Ramos (cell line): ENCODE results near the gene CRTC1.

Source experiments
- in situ Hi-C: fragments of 300-500 bp; cut with MboI; formaldehyde crosslinking; loops from one replicate; pipeline ENCODE4 v1.14.3; 2022; ENCODE audit warnings: low sequenced_read_pairs; ENCODE audit not compliant: unreplicated experiment

The CRTC1 gene

DNA sequence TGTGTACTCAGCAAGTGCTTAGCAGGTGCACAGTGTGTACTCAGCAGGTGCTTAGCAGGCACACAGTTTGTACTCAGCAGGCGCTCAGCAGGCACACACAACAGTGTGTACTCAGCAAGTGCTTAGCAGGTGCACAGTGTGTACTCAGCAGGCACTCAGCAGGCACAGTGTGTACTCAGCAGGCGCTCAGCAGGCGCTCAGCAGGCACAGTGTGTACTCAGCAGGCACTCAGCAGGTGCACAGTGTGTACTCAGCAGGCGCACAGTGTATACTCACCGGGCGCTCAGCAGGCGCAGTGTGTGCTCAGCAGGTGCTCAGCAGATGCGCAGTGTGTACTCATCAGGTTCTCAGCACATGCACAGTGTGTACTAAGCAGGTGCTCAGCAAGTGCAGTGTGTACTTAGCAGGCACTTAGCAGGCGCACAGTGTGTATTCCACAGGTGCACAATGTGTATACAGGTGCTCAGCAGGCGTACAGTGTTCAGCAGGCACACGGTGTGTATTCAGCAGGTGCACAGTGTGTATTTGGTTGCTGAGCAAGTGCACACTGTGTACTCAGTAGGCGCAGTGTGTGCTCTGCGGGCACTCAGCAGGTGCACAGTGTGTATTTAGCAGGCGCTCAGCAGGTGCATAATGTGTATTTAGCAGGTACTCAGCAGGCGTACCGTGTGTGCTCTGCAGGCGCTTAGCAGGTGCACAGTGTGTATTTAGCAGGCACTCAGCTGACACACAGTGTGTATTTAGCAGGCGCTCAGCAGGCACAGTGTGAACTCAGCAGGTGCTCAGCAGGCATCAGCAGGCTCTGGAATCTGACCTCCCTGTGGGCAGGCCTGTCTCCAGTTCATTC lies 15.1 kb downstream of the CRTC1 start:
- in situ Hi-C loops = no loop called here

DNA sequence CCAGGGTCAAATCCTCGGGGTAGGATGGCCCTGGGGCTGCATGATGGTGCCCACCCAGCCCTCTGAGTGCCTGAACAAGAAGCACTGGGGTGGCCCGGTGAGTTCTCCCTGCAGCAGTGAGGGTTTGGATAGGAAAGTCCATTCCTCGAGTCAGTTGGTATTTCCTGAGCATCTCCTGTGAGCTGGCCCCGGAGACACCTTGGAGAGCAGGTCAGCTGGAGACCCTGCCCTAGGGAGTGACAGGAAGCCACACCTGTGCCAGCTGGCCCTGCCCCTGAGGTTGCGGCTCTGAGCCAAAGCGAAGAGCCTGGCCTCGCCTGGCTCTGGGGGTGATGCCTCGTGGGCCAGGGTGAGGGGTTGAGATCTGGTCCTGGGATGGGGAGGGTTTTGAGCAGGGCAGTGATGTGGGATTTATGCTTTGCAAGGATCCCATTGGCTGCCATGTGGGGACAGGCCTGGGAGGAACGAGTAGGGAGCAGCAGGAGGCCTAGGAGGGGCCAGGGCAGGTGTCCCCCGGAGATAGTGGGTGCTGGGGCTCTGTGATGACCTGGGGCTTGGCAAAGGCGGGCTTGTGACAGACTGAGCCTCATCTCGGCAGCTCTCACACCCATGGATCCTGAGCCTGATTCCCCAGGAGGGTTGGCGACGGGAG lies 16.0 kb downstream of the CRTC1 start:
- in situ Hi-C loops = no loop called here

DNA sequence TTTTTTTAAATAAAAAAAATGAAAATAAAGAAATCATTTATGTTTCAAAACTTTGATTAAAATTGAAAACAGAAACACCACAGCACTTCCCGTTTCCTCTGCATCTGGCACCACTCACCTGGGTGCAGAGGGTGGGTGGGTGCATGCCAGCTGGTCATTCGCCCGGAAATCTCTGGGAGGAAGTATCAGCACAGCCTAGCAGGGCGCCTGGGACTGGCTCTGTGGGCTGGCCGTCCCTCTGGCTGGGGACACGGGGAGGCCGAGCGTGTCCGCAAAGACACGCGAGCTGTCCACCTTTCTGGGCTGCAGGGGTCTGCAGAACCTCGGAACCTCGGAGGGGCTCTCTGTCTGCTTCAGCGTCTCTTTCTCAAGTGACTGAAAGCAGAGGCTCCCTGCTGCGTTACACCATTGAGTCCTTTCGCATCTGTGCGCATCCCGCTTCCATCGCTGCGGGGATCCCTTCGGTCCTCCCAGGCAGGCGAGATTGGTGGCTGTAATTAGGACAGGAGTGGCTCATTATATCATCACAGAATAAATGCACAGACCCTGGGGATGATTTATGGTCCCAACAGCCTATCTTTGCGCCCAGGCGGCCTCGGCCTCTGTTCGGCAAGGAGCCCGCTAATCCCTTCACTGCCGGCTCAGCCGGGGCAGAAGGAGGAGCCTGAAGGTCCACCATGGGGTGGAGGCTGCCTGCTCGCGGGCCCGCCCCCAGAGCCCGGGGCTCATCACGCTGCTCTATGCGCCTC lies 17.2 kb downstream of the CRTC1 start:
- in situ Hi-C loops = no loop called here

DNA sequence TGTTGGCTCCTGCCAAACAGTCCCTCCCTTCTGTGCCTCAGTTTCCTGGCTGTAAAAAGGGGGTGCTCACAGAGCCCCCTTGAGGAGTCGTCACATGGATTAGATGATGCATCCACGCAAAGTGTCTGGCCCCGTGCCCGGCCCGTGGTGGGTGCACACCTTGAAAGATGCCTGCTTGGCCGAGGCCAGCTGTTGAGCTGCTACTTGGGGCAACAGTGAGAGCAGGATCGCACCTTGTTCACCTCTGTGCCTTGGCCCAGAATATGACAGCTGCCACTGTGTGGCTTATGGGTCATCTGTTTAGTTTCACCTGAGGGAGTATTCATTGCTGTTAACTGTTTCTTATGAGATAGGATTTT lies 17.7 kb downstream of the CRTC1 start:
- in situ Hi-C loops = no loop called here

DNA sequence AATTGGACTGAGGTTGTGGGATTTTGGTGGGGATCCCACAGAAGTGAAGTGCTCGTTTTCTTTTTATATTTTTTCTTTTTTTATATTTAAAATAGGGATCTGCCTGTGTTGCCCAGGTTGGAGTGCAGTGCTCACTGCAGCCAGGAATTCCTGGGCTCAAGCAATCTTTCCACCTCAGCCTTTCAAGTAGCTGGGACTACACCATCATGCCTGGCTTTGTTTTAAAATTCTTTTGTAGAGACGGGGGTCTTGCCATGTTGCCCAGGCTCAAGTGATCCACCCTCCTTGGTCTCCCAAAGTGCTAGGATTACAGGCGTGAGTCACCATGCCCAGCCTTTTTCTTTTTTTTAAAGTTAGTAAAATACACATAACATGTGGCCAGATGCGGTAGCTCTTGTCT lies 20.6 kb downstream of the CRTC1 start:
- in situ Hi-C loops = no loop called here

DNA sequence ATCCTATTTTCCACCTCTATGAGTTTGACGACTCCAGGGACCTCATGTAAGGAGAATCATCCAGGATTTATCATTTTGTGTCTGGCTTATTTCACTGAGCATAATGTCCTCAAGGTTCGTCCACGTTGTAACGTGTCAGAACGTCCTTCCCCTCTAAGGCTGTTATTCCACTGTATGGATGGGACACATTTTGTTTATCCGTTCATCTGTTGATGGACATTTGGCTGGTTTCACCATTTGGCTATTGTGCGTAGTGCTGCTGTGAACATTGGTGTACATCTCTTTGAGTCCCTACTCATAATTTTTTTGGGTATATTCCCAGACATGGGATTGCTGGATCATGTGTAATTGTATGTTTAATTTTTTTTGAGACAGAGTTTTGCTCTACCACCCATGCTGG lies 21.5 kb downstream of the CRTC1 start:
- in situ Hi-C loops = no loop called here

DNA sequence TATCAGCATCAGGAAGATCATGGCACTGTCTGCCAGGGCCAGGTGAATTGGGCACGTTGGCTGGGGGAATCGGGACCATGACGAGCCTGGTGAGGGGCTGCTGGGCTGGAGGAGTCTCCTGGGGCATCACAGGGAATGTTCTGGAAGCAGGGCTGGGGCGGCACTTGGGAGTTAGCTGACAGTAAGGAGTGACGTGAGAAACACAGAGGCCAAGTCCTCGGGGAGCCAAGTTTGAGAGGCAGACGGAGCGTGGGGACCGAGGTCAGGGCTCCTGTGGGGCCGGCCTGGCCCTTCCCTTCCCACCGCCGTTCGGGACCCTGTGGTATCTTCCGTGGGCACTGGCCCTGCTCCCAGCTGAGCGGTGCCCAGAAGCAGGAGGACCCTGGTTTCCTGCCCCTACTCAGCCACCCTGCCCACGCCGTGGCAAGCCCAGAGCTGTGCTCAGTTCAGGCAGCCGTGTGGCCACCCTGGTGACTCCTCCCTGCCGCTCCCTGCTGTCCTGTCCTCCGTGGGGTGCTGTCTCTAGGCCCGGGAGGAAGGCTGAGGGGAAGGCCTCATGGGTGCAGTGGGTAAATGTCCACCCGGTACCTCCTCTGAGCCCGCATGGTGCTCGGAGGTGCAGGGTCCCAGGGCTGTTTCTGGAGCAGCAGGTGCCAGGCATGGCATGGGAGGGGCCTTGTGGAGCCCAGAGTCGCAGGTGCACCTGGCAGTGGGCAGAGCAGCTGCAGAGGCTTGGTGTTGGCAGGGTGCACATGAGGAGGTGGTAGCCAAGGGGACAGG lies 25.2 kb downstream of the CRTC1 start:
- in situ Hi-C loops = no loop called here

DNA sequence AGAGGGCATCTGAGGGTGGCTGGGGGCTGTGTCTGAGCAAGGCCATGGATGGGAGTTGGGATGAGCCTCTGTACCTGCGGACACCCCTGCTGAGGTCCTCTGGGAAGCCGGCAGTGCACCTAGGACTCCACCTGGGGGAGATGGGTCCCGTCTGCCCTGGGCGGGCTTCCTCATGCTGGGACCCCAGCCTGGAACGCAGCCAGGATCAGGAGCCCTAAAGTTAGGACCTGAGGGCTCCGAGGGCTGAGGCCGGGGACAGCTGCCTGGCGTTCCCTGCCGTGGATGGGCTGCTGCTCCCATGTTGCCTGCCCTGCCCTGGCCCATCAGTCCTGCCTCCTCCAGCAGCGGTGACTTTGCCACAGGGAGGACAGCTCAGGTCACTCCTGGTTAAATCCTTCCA lies 26.1 kb downstream of the CRTC1 start:
- in situ Hi-C loops = no loop called here

DNA sequence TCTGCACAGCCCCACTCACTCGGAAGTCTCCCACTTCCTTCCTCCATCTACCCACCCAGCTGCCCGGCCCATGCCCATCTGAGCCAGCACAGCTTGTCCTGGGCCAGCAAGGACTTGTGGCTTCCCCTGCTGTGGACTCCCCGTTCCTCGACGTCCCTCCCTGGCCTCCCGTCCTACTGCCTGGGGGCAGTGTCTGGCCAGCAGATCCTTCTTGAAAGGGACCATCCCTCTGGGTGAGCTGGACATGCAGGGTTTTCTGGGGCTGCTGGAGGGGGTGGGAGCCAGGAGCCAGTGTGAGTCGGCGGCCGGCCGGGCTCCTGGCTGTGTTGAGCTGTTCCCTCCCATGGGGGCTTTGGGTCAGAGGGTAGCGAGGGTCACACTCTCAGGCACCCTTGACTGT lies 26.7 kb downstream of the CRTC1 start:
- in situ Hi-C loops = no loop called here

DNA sequence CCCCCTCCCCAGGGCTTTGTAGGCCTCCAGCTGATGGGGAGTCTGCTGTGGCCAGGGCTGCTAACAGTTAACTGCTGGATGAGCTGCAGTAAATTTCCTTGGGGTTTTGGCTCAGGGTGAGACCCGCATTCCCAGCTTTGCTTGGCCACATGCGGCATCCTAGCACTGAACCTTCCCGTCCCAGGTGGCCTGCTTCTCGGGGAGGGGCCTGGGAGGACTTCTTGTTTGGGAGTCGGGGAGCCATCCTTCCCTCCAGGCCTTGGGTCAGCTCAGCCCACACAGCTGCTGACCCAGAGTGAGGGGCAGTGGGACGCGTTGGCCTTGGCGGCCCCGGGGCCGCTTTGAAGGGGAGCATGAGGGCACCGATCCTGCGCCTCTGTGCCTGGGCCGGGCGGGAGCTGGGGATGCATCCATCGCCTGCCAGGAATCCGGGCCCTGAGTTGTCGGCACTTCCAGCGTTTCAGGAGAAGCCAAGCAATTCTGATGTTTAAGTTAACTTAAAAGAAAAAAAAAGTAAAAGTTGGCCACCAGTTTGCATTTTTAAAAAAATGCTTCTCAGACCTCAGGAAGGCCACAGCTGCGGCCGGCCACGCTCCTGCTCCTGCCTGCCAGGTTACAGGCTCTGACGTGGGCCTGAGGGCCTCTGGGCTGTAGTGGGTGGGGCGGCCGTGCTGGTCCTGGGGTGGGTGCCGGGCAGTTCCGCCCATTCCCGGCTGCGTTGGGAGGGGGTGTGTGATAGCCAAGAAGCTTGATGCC lies 27.7 kb downstream of the CRTC1 start:
- in situ Hi-C loops = no loop called here

DNA sequence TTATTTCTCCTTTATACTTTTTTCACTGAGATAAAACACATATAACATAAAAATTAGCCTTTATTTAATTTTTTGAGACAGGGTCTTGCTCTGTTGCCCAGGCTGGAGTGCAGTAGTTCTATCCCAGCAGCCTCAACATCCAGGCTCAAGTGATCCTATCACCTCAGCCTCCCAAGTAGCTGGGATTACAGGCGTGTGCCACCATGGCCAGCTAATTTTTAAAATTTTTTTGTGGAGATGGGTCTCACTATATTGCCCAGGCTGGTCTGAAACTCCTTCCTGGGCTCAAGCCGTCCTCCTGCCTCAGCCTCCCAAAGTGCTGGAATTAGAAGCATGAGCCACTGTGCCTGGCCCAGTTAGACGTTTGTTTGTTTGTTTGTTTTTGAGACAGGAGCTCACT lies 28.4 kb downstream of the CRTC1 start:
- in situ Hi-C loops = no loop called here

DNA sequence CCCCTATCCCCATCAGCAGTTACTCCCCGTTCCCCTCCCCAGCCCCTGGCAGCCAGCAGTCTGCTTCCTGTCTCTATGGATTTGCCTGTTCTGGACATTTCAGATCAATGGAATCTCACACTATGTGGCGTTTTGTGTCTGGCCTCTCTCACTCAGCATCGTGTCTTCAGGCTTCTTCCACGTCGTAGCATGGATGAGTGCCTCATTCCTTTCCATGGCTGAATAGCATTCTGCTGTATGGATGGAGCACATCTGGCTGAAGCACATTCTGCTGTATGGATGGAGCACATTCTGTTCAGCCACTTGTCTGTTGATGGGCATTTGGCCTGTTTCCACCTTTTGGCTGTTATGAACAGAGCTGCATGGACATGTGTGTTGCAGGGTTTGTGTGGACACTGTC lies 29.5 kb downstream of the CRTC1 start:
- in situ Hi-C loops = no loop called here

DNA sequence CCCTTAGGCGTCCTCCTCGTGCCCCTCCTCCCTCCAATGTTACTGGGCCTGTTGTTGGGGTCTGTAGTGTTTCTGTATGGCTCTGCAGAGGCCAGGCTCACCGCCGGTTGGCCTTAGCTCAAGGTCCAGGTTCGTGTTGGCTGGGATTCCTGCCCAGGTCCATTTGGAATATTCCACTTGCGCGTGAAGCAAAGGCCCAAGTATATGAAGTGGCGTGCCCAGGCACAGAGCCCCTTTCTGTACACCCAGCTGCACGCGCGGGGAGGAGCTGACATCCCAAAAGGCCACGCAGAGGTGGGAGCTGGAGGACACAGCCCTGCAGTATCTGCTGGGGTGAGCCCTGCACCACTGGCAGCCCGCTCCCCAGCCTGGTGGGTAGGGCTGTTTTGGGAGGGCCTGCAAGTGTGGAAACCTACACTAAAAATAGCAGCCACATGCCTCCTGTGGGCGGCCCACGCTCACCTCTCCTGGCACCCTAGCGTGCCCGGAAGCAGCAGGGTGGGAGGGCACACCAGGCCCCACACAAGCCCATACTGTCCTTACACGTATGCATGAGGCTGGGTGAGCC lies 30.2 kb downstream of the CRTC1 start:
- in situ Hi-C loops = no loop called here

DNA sequence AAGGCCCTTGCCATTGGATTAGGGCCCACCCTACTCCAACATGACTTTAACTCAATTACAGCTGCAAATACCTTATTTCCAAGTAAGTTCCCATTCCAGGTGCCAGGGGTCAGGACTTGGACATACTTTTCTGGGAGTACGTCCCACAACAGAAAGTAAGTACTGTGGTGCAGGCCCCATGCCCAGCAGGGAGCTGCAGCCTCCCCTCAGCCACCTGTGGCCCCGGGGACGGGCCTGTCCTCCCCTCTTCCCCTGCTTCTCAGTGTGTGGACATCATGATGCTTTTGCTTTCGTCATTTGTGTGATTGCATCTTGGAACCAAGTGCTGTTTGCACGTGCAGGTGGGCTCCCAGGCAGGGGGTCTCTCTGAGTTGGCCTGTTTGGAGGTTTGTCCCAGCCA lies 31.9 kb downstream of the CRTC1 start:
- in situ Hi-C loops = no loop called here

DNA sequence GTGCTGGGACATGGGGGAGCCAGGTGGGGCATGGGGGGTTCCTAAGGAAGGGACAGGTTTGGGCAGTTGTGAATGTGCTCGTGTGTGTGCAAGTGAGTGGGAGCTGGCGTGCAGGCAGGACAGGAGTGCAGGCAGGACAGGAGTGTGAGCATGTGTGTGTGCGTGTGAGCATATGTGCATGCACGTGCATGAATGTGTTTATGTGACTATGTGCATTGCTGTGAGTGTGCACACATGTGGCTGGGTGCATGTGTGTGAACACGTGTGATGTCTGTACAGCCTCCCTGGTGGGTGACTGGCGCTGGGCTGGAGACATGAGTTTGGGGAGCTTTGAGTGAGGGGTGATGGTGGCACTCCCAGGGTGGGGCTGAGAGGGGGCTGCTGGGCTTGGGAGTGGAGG lies 33.4 kb downstream of the CRTC1 start:
- in situ Hi-C loops = no loop called here

DNA sequence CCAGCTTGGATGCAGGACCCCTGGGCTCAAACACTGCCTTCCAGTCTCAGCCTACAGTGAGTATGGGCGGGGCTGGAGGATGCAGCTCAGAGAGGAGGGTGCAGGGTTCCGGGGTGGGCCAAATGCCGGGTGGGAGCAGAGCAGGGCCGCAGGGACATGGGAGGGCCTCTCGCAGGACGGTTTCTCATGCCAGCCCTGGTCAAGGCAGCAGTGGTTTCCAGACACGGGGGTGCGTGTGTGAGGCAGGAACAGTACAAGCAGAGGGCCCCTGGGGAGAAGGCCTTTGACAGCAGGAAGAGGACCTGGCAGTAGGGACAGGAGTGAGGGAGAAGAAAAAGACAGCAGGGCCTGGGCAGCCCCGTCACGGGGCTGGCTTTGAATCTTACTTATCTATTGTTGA lies 34.1 kb downstream of the CRTC1 start:
- in situ Hi-C loops = no loop called here

DNA sequence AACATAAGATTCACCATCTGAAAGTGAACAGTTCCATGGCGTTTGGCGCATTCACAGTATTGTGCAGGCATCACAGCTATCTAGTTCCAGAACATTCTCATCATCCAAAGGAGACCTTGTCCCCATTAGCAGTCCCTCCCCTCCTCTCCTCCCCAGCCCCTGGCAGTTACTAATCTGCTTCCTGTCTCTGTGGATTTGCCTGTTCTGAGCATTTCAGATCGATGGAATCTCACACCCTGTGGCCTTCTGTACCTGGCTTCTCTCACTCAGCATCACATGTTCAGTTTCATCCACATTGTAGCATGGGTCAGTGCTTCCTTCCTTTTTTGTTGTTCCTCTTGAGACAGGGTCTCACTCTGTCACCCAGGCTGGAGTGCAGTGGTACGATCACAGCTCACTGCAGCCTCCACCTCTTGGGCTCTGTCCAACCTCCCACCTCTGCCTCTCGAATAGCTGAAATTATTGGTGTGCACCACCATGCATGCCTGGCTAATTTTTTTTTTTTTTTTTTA lies 34.6 kb downstream of the CRTC1 start:
- in situ Hi-C loops = no loop called here

DNA sequence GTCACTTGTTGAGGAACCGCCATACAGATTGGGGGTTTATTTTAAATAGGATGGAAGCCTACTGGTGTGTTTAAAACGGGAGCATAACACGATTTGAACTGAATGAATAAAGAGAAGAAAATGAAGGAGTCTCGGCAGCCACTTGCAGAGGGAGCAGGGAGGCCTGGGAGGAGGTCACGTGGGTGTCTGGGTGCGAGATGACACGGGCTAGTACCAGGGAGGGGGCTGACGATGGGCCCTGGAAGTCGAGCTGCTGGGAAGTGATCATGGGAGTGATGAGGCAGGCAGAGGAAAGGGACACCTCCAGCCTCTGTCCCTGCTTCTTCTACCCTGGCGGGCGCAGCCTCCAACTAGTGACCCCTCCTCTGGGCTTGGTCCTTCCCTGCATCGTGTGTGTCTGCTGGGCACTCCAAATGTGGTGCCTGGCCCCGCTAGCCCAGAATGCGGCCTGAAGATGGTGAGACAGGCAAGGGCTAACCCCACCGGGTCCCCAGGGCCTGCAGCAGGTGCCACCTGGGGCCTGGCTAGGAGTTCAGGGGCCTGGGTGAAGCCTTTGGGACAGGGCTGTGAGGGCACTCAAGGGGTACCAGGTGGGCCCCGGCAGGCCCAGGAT lies 35.5 kb downstream of the CRTC1 start:
- in situ Hi-C loops = no loop called here

DNA sequence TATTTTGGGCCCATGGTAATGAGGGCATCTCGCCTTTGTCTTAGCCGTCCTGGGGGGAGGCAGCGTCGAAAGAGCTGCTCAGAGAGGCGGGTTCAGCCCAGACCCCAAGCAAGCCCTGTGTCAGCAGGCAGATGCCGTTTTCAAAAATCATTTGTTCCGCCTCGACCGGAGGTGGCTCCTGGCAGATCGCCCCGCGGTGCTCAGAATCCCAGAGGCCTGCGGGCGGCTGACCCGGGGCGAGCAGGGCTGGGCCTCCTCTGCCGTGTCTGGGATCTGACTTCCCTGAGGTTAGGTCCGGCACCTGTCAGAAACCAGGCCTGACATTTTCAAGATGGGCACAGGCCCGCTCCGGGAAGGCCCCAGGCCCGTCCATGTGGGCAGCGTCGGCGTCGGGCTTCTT lies 36.1 kb downstream of the CRTC1 start:
- in situ Hi-C loops = no loop called here
